ENCODE results near the gene SLC25A22. TPM values are rescaled to one million over a fixed set of nuclear protein-coding genes. Genes with fewer than 3 reads are reported as not detected.

The SLC25A22 gene
- total RNA-seq, 2 donors from 2014 or later: 16.0 to 16.8 TPM

GRCh38 chr11:811446-812245 lies 13.6 kb upstream of the SLC25A22 start:
- intact Hi-C loops (cut with DNase I, micrococcal nuclease): no loop called here
- DNase-seq: no peak
- no peak for ATAC-seq

- ATAC-seq (peak; percentile 36), DNase-seq (no peak)
- intact Hi-C loops (cut with DNase I, micrococcal nuclease): no loop called here
Observed at GRCh38 chr11:810040-810567, 12.0 kb upstream of the SLC25A22 start.

- ATAC-seq (peak; percentile 81), DNase-seq (peak; percentile 98)
- intact Hi-C loops (cut with DNase I, micrococcal nuclease): no loop called here
Observed at GRCh38 chr11:809287-810039, 11.4 kb upstream of the SLC25A22 start, which contains the start of gene RPLP2. TSS of gene RPLP2 (plus strand) at chr11:809967. CDS start at chr11:810235, 268 bp downstream.

GRCh38 chr11:808427-809286 lies 10.6 kb upstream of the SLC25A22 start:
- intact Hi-C loops (cut with DNase I, micrococcal nuclease): no loop called here
- peak; percentile 8 for ATAC-seq

GRCh38 chr11:804599-804964 lies 6.5 kb upstream of the SLC25A22 start:
- DNase-seq (no peak), ATAC-seq (no peak)
- intact Hi-C loops (cut with DNase I, micrococcal nuclease): no loop called here

More at GRCh38 chr11:808427-809286, 10.6 kb upstream of the SLC25A22 start:
- no peak for DNase-seq

GRCh38 chr11:803770-804598 lies 5.9 kb upstream of the SLC25A22 start:
- ATAC-seq: no peak
- DNase-seq: no peak
- intact Hi-C loops (cut with DNase I, micrococcal nuclease): no loop called here

- ATAC-seq (no peak), DNase-seq (no peak)
- intact Hi-C loops (cut with DNase I, micrococcal nuclease): no loop called here
Observed at GRCh38 chr11:803467-803742, 5.3 kb upstream of the SLC25A22 start.

- ATAC-seq (no peak), DNase-seq (no peak)
- intact Hi-C loops (cut with DNase I, micrococcal nuclease): no loop called here
Observed at GRCh38 chr11:802693-803466, 4.8 kb upstream of the SLC25A22 start.

- DNase-seq: no peak
- intact Hi-C loops (cut with DNase I, micrococcal nuclease): no loop called here
- ATAC-seq: no peak
Observed at GRCh38 chr11:802018-802617, 4.0 kb upstream of the SLC25A22 start.

GRCh38 chr11:801097-801780 lies 3.2 kb upstream of the SLC25A22 start:
- intact Hi-C loops (cut with DNase I, micrococcal nuclease): no loop called here
- DNase-seq: no peak
- no peak for ATAC-seq

GRCh38 chr11:800473-800872 lies 2.4 kb upstream of the SLC25A22 start:
- DNase-seq: no peak
- ATAC-seq: no peak
- intact Hi-C loops (cut with DNase I, micrococcal nuclease): no loop called here

GRCh38 chr11:799641-800316 lies 1.7 kb upstream of the SLC25A22 start:
- no peak for ATAC-seq
- intact Hi-C loops (cut with DNase I, micrococcal nuclease): no loop called here
- no peak for DNase-seq

GRCh38 chr11:797296-798092 lies 587 bp downstream of the SLC25A22 start:
- ATAC-seq (peak; percentile 51), DNase-seq (peak; percentile 81 to 89)
- intact Hi-C loops (cut with DNase I, micrococcal nuclease): no loop called here

GRCh38 chr11:796565-797295 lies 1.4 kb downstream of the SLC25A22 start:
- ATAC-seq: peak; percentile 12
- intact Hi-C loops (cut with DNase I, micrococcal nuclease): no loop called here

More at GRCh38 chr11:796565-797295, 1.4 kb downstream of the SLC25A22 start:
- DNase-seq: peak in 1 of 2 donors; percentile 46

Data from left colon (tissue), 2 donors.